Ramos (cell line): Measurements from ENCODE around the gene FGF14.

Experiments used
- in situ Hi-C: fragments of 300-500 bp; cut with MboI; formaldehyde crosslinking; loops from one replicate; pipeline ENCODE4 v1.14.3; 2022; ENCODE audit warnings: low sequenced_read_pairs; ENCODE audit not compliant: unreplicated experiment

Gene FGF14

DNA sequence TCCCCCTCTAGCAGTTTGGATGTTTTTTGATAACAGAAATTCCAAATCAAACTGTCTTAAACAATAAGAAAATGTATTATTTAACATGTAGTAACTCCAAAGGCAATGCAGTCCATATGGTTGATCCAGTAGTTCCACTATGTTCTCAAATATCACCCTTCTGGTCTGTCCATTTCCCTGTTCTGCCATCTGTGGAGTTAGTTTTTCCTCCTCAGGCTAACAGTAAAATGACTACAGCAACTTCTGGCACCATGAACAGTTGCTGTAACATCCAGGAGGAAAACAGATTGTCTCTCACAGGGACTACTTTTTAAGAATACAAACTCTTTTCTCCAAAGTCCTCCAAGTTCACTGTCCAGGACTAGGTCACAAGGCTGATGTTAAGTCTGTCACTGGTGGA lies 455.4 kb downstream of the FGF14 start:
- in situ Hi-C loops: no loop called here

- in situ Hi-C loops: no loop called here
Observed at GRCh38 chr13:101945435-101945834, 456.4 kb downstream of the FGF14 start.

- in situ Hi-C loops: no loop called here
Observed at GRCh38 chr13:101944521-101944920, 457.3 kb downstream of the FGF14 start.

GRCh38 chr13:101942535-101943157 lies 459.2 kb downstream of the FGF14 start:
- in situ Hi-C loops: no loop called here

GRCh38 chr13:101942038-101942437 lies 459.8 kb downstream of the FGF14 start:
- in situ Hi-C loops: no loop called here

DNA sequence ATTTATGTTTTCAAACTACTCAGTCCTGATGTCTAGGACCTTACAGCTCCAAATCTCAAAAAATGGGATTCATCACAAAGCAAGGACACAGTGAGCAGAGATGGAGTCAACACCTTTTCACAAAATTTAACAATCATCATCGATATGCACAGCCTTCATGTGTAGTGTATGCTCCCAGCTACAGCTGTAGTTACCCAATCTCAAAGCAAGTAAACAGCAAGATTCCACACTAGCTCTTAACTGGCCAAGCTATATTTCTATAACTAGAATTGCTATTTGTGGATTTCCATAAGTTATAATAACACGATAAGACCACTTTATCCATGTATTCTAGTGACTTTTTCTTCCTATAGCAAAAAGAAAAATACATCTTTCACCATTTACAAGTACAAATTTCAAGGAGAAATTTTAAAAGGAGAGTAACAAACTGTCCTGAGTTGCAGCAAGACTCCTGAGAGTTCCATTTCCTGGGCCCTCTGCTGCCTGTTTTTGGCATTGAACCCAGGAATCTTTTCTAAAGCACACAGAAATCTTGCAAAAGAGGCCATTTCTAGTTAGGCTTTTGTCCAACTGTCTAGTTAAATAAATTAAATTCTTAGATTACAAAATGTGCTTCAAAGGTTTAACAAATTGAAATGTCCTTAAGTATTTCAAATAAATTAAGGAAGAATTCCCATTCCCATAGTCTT lies 460.6 kb downstream of the FGF14 start:
- in situ Hi-C loops: no loop called here

- in situ Hi-C loops: no loop called here
Observed at GRCh38 chr13:101939370-101939769, 462.5 kb downstream of the FGF14 start.

DNA sequence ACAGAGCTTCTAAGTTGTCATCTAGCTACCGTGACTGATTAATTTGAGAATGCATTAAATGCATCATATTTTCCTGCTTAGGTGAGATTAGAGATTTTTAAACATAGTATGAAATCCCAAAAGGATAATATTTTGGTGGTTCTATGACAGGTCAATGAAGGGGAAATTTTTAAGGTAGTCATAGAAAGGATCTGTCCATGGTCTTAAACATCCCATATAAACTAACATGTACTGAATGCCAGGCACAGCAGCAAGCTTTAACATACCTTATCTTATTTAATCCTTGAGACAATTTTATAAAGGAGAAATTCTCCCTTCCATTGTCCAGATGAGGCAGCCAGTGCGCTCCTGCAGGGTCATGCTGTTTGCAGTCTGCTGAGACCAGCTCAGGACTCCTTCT lies 466.0 kb downstream of the FGF14 start:
- in situ Hi-C loops: no loop called here

DNA sequence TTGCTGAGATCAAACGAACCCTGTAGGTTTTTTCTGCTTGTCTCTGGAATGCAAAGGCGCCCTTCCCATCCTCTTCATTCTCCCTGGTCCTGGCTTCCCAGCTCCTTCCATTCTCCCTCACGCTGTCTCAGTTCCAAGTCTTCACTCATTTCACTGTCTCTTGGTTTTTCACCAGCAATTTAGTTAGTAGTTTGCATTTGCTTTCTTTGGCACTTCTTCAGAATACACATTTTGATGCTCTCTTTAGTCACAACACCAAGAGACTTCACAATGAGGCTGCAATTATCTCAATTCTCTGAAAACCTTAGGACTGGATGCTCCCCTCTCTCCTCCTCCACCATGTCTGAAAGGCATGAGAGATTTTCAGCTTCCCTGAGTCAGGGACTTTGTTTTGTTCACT lies 470.7 kb downstream of the FGF14 start:
- in situ Hi-C loops: no loop called here

GRCh38 chr13:101930331-101930730 lies 471.5 kb downstream of the FGF14 start:
- in situ Hi-C loops: no loop called here

- in situ Hi-C loops: no loop called here
Observed at GRCh38 chr13:101925731-101926130, 476.1 kb downstream of the FGF14 start.

DNA sequence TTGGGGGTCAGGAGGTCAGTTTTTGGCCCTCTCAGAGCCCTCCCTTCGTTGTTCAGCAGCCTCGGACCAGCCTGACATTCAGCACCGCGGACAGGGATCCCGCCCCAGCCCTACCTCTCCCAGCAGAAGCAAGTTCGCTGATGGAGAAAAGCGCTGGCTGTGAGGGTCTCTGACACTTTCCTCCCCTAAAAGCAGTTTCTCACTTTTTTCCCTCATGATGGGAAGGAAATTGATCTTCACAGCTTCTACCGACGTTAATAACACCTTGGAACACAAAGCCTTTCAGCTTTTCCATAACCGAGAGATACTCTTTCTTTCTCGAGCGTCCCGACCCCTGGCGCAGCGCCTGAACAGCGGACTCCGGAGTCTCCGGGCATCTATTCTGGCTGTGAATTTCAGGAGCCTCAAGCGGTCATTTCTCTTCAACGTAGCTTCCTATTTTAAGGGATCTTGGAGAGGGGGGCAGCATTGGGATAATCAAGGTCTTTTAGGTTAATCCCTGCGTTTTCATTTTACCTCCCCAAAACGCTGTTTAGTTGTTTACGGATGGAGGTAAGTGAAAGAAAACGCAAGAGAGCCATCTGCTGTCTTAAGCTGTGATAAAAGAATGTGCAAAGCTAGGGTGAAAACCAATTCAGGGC lies 482.2 kb downstream of the FGF14 start:
- in situ Hi-C loops: no loop called here

GRCh38 chr13:101917833-101918661 lies 483.8 kb downstream of the FGF14 start:
- in situ Hi-C loops: no loop called here

DNA sequence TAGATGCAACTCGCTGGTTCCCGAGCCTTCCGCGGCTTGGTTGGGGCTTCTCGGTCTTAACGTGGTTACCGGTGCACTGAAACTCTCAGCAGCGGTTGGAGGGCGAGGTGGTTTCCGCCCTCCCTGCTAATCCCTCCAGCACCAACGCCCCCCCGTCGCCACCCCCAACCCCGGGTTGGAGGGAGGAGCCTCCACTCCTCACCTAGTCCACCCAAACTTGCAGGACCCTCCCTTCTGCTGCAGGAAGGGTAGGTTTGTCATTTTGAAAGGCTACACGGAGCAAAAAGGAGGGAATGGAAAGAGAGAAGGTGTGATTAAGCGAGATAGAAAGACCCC lies 484.4 kb downstream of the FGF14 start:
- in situ Hi-C loops: no loop called here

DNA sequence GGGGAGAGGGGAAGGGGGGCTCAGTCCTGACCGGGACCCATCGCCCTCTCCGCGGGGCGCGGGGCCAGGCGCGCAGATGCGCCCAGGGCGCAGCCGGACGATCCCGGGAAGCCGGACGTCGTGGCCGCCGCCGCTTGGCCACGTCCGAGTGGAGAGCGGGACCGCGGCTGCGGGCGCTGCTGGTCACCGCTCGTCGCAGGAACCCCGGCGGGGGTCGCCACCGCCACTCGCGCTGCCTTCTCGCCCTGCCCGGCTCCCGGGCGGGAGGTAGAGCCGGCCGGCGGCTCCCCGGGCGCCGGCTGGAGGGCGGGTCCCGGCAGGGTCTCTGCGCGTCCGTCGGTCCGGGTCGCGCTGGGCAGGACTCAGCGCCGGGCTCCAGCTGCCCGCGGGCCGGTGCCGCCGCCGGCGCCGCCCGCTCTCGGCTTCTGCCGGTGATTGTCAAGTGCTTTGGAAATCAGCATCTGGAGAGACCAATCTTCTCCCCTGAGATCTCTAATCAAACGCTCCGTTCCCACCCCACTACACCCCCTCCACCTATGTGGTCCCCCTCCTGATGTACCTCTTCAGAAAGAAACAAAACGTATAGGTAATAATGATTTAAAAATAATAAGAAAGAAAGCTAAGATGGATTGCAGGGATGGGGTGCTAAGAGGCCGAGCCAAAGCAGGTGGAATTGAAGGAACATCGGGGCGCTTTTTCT lies 484.9 kb downstream of the FGF14 start:
- in situ Hi-C loops: no loop called here

- in situ Hi-C loops: no loop called here
Observed at GRCh38 chr13:101916108-101916774, 485.6 kb downstream of the FGF14 start.

DNA sequence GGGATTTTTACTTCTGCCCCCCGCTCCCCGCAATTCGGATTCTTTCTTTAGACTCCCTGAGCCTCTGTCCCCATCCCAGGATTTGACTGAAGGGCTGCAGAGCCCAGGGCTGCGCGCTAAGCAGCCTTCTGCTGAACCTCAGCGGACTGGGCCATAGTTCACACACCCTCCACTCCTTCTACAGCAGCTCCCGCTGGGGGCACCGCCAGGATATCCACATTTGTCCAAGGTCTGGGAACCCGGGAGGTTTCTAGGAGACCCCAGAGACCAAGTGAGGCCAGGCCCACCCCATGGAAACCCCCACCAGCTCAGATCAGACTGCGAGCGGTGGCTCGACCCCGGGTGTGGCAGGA lies 486.1 kb downstream of the FGF14 start:
- in situ Hi-C loops: no loop called here

DNA sequence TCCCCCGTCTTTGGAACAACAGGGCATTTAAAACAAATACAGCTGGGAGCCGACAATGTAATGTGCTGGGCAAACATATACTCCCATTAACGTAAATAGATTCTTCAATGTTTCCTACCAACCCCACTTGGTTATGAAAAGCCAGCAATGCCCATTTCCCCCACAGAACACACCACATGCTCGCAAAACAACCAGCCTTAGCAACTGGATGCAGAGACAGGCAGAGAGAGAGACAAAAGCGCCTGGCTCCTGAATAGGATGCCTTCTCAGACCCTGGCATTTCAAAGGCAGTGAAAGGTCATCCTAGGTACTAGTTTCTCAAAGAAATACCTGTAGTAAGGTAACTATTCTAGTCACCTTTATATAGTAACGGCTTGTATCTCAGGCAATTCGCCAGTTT lies 486.5 kb downstream of the FGF14 start:
- in situ Hi-C loops: no loop called here

DNA sequence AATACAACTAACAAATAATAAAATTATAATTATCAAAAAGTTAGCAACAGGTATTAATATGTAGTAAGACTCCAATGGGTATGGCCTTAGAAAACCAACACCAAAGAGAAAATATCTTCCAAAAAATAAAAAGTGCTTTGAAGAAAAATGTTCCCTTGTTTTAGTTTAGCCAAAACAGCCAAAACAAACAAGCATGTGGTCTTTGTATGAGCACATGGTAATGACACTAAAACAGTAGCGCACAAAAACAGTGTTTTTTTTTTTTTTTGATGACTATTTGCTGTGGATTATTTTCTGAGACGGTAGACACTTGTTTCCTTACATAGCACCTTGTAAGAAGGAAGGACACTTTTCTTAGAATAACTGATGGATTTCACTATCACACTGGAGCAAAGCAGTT lies 490.1 kb downstream of the FGF14 start:
- in situ Hi-C loops: no loop called here

GRCh38 chr13:101903890-101904289 lies 498.0 kb downstream of the FGF14 start:
- in situ Hi-C loops: no loop called here
